Spleen (tissue), 7 donors: Measurements from ENCODE around the gene BHLHE23.

Experiments
- CTCF ChIP-seq, 11 experiments: fragments of 200-600 bp in 7 of 11; fragments of 450-650 bp in 4 of 11; sonication (generic) in 4 of 11; IDR thresholded peaks in 8 of 11; conservative IDR thresholded peaks in 3 of 11; 1 replicate in 7 of 11; 2 replicates in 4 of 11; pipeline versions ENCODE4 v1.4.0 to v1.8.0; 2016 to 2021; ENCODE audit warnings: antibody characterized with exemption in 11 of 11, inconsistent platforms in 4 of 11, mild to moderate bottlenecking in 1 of 11
- POLR2A ChIP-seq, 3 donors: fragments of 450-650 bp; IDR thresholded peaks; one replicate each; pipeline ENCODE4 v1.5.1; 2017; ENCODE audit warnings: antibody characterized with exemption in 3 of 3, mild to moderate bottlenecking in 1 of 3
- POLR2AphosphoS5 ChIP-seq, 3 donors: sonication (generic); formaldehyde crosslinking; IDR thresholded peaks; one replicate each; pipeline ENCODE4 v1.5.1; 2017; ENCODE audit warnings: antibody characterized with exemption in 3 of 3
- donor health status: DM: no; HTN: no; CAD: no; lungs with moderate emphysema.
- donor health status: DM: no; HTN: no; CAD: no.
- donor health status: DM: no; HTN: no; CAD: no.

DNA sequence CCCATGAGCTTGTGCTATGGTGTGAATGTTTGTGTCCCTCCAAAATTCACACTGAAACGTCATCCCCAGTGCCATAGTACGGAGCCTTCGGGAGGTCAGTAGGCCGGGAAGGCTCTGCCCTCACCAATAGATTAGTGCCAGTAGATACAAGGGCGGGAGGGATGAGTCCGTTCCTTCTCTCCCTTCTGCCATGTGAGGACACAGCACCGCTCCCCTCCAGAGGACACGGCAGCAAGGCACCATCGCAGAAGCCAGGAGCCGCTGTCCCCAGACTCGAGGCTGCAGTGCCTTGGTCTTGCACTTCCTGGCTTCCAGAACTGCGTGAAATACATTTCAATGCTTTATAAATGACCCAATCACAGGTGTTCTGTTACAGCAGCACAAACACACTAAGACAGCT is 39.2 kb upstream of the BHLHE23 start:
- TF ChIP-seq CTCF (IDR thresholded peaks at IDR 0.05 in 8 of 11, conservative IDR thresholded peaks at IDR 0.05 in 3 of 11) (no peak), POLR2A (IDR thresholded peaks at IDR 0.05) (no peak), POLR2AphosphoS5 (IDR thresholded peaks at IDR 0.05) (no peak)
